ENCODE measurements around the gene ARFIP1. TPM values are rescaled to one million over a fixed set of nuclear protein-coding genes. Genes with fewer than 3 reads are reported as not detected.

ARFIP1 gene
- total and polyA plus RNA-seq, 9 of the 15 experiments (the other 6 are each of a cell fraction or from before 2014, with no cell fraction given) = 14.1 to 25.1 (median 20.9) TPM

GRCh38 chr4:152779513-152780266, at the start of gene ARFIP1, which contains the start of gene TIGD4 (continued):
- TF ChIP-seq CTBP1 (IDR thresholded peaks at IDR 0.05; ENCODE audit: borderline replicate concordance) = peak; percentile 87; the same call in 1 of the 2 replicates
- no peak; the same call in 1 of the 2 replicates for TF ChIP-seq ZNF212 (CRISPR knock-in tag; IDR thresholded peaks at IDR 0.05)
- no peak for TF ChIP-seq ZNF699 (CRISPR knock-in tag; IDR thresholded peaks at IDR 0.05; ENCODE audit: insufficient replicate concordance)
- TF ChIP-seq PURB (CRISPR knock-in tag; IDR thresholded peaks at IDR 0.05; ENCODE audit: low read depth) = no peak
- no peak for TF ChIP-seq POLR2AphosphoS2 (IDR thresholded peaks at IDR 0.05; ENCODE audit: low read length)
- peak; percentile 57 for TF ChIP-seq NEUROD1 (IDR thresholded peaks at IDR 0.05; ENCODE audit: borderline replicate concordance, low read depth, low read length, partially characterized antibody)
- no peak for TF ChIP-seq PRMT5 (CRISPR knock-in tag; IDR thresholded peaks at IDR 0.05)
- TF ChIP-seq NFATC3 (IDR thresholded peaks at IDR 0.05) = no peak
- 0 out of 4 replicates have a peak, but pooled peaks of 1 of the 2 experiments have one; percentile 41 for TF ChIP-seq ARNT (IDR thresholded peaks at IDR 0.05)
- peak; percentile 82 for TF ChIP-seq TFAP4 (CRISPR knock-in tag; IDR thresholded peaks at IDR 0.05; ENCODE audit: borderline replicate concordance)
- no peak for TF ChIP-seq WHSC1 (IDR thresholded peaks at IDR 0.05; ENCODE audit: low read length)
- TF ChIP-seq CSDE1 (IDR thresholded peaks at IDR 0.05) = peak in 1 of 2 experiments; percentile 77; a peak in 2 of 4 replicates
- no peak for TF ChIP-seq HDAC8 (tag; IDR thresholded peaks at IDR 0.05)
- 0 out of 2 replicates have a peak, but pooled peaks have one; percentile 17 for TF ChIP-seq FOXK1 (CRISPR knock-in tag; IDR thresholded peaks at IDR 0.05; ENCODE audit: borderline replicate concordance)
- TF ChIP-seq SMARCC2 (IDR thresholded peaks at IDR 0.05; ENCODE audit: low read depth) = peak; percentile 23; the same call in 1 of the 2 replicates
- no peak for TF ChIP-seq BHLHE40 (IDR thresholded peaks at IDR 0.05; ENCODE audit: low read length)
- TF ChIP-seq DDX20 (tag; IDR thresholded peaks at IDR 0.05; ENCODE audit: low read depth) = no peak
- TF ChIP-seq SMARCE1 (IDR thresholded peaks at IDR 0.05) = 0 out of 2 replicates have a peak, but pooled peaks have one; percentile 13
- TF ChIP-seq PRDM10 (IDR thresholded peaks at IDR 0.05; ENCODE audit: partially characterized antibody) = no peak
- TF ChIP-seq ZNF778 (CRISPR knock-in tag; IDR thresholded peaks at IDR 0.05) = no peak
- no peak for TF ChIP-seq ZBTB8A (IDR thresholded peaks at IDR 0.05; ENCODE audit: partially characterized antibody)
- peak; percentile 70 to 77; a peak in 2 of 4 replicates for TF ChIP-seq SIN3A (IDR thresholded peaks at IDR 0.05; ENCODE audit: borderline replicate concordance in 2 of 2, control insufficient read depth in 1 of 2, low read depth in 2 of 2, low read length in 2 of 2)
- no peak for TF ChIP-seq ZBTB1 (CRISPR knock-in tag; IDR thresholded peaks at IDR 0.05; ENCODE audit: borderline replicate concordance, low read depth)
- TF ChIP-seq ZFPM2 (CRISPR knock-in tag; IDR thresholded peaks at IDR 0.05) = no peak
